H7 (cell line): ENCODE measurements around the gene SLC7A10. TPM values are rescaled to one million over a fixed set of nuclear protein-coding genes. Genes with fewer than 3 reads are reported as not detected.

Source experiments
- total RNA-seq: library from RNA; depleted of rRNA; stranded (reverse); fragments of >200 nt; shearing (Covaris generic); gene quantifications from 2 replicates; pipeline ENCODE4 v1.2.3, GENCODE V29; 2014; rRNA removed

The SLC7A10 gene
- total RNA-seq, 1 experiment from 2014 or later = 3.0 TPM

Other genes starting within 250 kb of the SLC7A10 start
- 26.6 and 27.0 TPM in 2 replicates for gene RHPN2, start 161.0 kb downstream of the SLC7A10 start, total RNA-seq
- gene GPATCH1, start 144.7 kb downstream of the SLC7A10 start, total RNA-seq = 5.5 and 6.5 TPM in 2 replicates
- gene WDR88, start 93.7 kb downstream of the SLC7A10 start, total RNA-seq = not detected in 2 replicates
- 54.8 and 57.7 TPM in 2 replicates for gene LRP3, start 31.5 kb downstream of the SLC7A10 start, total RNA-seq
- gene CEBPA, start 76.7 kb upstream of the SLC7A10 start, total RNA-seq = 3.2 and 4.8 TPM in 2 replicates
- gene CEBPG, start 147.9 kb upstream of the SLC7A10 start, total RNA-seq = 25.8 and 29.4 TPM in 2 replicates